NCI-H774 (cell line): ENCODE data around the gene KLHL9.
A peak's percentile ranks its signal among the peaks of the same experiment; 100 is the strongest.
"Not testable (repeated sequence)": the region's sequence is repeated elsewhere in the genome, so short reads cannot be mapped to it uniquely, and the experiment has no call there.

Source experiments
- DNase-seq: peaks from one replicate; lab custom pipeline; 2025; lab: John Stamatoyannopoulos, UW

Gene KLHL9, protein sequence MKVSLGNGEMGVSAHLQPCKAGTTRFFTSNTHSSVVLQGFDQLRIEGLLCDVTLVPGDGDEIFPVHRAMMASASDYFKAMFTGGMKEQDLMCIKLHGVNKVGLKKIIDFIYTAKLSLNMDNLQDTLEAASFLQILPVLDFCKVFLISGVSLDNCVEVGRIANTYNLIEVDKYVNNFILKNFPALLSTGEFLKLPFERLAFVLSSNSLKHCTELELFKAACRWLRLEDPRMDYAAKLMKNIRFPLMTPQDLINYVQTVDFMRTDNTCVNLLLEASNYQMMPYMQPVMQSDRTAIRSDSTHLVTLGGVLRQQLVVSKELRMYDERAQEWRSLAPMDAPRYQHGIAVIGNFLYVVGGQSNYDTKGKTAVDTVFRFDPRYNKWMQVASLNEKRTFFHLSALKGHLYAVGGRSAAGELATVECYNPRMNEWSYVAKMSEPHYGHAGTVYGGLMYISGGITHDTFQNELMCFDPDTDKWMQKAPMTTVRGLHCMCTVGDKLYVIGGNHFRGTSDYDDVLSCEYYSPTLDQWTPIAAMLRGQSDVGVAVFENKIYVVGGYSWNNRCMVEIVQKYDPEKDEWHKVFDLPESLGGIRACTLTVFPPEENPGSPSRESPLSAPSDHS

GRCh38 chr9:21334701-21335632 is at the start of gene KLHL9:
Gene KLHL9, minus strand, starts transcription at chr9:21335404. Its CDS starts 545 bp downstream, at chr9:21334859.
- DNase-seq, result peak; percentile 92

DNA sequence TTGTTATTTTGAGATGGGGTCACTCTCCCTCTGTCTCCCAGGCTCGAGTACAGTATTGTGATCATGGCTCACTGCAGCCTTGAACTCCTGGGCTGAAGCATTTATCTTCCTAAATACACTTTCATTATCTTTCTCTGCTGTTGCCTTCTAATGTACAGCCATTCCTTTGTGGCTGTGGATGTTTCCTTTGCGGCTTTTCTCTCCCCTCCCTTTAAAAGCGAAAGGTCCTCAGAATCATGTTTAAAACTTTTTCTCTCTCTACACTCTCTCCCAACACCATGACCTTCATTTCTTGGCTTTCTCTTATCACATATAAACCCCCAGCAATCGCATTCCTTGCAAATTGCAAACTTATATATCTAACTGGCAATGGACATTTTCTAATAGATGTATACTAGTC is 48.4 kb upstream of the KLHL9 start:
- DNase-seq, result no peak

DNA sequence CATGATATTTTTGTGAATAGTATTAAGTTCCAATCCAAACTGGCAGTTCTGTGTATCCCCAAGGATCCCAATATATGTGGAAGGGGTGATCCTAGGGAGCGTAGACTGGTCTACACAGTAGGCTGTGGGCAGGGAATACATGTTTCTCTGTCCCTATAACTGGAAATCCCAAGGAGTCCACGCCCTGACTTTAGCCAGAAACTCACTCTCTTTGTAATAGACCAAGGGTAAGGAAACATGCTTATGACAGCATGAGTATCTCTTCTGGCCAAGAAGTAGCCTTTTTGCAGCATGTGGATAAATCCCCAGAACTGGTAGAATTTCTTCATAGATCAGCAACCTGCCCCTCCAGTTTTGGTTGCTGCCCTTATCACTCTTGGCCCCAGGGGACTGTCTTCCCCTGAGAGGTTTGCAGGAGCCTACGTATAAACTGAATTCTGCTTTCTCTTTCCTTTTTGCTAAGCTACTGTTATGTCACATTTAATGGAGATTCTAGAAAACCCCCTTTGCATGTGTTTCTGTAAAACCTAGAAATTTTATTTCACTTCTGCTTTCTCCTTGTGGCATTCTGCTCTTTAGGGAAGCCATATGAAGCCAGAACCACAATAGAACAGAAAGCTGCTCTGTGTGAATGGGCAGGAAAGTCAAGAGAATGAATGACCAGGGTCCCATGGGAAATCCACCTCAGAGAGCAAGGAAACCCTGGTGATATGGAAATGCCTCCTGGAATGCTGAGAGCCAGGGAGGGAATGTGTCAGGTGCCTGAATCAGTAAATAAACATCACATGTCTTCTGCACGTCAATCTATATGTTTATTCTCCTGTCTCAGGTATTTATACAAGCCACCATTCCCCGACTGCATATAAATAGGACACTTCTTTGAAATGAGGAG is 46.5 kb upstream of the KLHL9 start:
- no peak for DNase-seq

- not testable (repeated sequence) for DNase-seq
These were observed 36.3 kb upstream of the KLHL9 start for GRCh38 chr9:21371467-21371866.

DNA sequence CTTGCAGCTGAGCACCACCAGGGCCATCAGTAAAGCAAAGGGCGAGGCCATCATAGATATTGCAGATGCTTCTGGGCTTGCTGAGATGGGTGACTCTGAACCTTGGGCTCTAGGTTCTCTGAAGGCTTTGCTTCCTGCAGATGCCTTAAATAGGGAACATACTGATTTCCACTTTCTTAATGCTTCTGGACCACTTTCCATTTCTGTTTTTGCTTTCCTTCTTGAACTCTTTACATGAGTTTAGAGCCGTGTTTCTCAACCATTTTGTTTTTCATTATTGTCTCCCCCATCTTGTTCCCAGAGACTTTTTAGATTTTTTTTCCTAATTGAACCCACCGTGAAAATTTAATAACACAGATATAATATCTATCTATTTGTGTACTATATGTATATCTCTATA is 32.8 kb upstream of the KLHL9 start, which contains the start of gene IFNA13:
TSS of gene IFNA13 (minus strand) at position 101 of the 400 bp plus-strand sequence. CDS start at position 54, 47 bp downstream.
- no peak for DNase-seq

DNA sequence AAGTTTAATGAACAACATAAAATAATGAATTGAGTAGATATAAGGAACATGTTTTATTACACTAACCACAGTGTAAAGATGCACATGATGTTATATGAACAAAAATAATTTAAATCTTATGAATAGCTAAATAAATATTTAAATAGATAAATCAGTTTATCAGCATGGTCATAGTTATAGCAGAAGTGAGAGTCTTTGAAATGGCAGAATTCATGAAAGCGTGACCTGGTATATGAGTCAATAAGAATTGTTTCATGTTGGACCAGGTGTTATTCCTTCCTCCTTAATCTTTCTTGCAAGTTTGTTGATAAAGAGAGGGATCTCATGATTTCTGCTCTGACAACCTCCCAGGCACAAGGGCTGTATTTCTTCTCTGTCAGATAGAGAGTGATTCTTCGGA is 32.0 kb upstream of the KLHL9 start:
- not testable (repeated sequence) for DNase-seq

DNA sequence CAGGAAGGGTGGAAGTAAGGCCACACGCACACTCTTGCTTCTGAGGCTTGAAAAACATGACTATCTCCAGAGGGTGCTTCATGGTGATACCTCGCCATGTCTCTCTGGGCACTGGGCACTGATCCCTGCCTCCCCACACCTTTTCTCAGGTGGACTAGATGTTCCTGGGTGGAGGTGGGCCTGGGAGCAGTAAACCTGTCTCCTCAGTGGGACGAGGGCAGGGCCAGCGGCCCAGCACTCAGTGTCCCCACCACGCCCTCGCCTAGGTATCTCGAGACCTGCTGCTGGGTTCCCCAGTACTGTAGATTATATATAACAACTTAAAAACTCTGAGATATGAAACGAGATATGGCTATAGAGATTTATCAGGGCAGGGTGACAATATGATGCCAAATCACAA is 27.1 kb upstream of the KLHL9 start:
- no peak for DNase-seq

DNA sequence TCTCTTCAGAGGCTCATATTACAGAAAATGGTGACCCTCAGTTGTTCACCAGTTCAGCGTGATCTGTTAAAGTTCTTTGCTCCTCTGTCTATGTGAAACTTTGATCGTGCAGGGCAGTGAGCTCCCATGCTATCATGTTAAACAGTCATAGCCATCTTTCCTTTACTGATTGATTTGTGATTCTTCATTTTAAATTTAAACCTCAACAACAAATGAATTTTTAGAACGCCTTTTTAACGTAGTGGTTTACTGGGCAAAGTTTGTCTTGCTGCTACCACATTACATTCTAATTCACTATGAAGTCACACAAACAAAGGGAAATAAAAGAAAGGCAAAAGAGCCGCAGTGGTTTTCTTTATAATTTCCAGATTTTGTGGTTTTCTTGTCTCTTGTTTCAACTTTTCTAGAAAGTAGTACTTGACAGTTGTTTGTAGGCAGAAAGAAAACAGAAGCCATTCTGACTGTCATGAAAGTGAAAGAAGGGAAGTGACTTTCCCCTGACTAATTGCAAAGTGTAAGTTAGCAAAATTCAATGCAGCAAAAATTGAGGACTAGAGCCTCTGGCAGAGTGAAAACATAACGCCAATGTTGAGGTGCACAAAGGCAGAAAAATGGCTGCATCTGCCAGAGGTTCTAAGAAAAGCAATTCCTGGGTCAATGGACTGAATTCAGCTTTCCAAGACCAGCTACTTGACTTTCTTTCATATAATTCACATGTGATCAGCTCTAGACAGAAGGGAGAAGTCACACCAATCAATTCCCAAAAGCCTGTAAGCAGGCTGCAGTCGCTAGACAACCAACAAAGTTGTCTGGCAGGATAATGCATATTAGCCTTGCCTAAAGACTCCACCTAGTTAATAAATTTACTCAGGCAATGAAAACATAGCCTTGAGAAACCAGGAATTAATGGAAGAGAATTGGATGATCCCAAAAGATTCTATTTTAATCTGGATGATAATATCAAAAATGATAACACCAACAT is 22.6 kb upstream of the KLHL9 start:
- DNase-seq, result no peak

DNA sequence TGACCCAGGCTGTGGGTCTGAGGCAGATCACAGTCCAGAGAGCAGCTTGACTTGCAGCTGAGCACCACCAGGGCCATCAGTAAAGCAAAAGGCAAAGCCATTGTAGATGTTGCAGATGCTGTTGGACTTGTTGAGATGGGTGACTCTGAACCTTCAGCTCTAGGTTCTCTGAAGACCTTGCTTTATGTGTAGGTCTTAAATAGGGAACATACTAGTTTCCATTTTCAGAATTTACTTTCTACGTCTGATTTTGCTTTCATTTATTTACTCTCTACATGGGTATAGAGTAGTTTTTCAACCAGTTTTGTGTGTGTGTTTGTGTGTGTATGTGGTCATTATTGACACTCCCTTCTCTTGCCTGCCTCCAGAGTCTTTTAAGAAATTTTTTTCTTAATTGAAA is 15.6 kb upstream of the KLHL9 start, which contains the start of gene IFNA6:
TSS of gene IFNA6 (minus strand) at position 101 of the 400 bp plus-strand sequence. CDS start at position 101, 0 bp downstream.
- DNase-seq, result no peak

- no peak for DNase-seq
These were observed 13.3 kb upstream of the KLHL9 start for GRCh38 chr9:21348430-21348970.

GRCh38 chr9:21340735-21341134 is 5.5 kb upstream of the KLHL9 start:
- DNase-seq, result no peak

DNA sequence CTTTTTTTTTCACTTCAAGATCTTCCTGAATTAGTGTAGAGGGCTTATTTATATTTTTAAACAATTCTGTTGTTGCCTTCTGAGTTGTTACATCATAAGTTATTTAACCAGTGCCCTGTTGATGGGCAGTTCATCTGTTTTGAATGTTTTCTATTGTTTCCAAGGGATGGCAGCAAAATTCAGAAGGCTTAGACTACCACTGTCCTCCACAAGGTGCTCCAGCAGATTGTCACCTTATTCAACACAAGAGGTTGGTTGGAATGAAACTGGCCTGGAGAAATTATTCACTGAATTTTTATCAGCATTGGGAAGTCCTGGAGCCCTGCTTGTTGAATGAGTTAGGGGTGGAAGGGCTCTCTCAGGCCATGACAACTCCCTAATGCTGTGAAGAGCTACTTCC is 1.3 kb upstream of the KLHL9 start:
- no peak for DNase-seq

GRCh38 chr9:21333226-21333625 is 2.0 kb downstream of the KLHL9 start:
- DNase-seq, result no peak

GRCh38 chr9:21331676-21332402 is 3.4 kb downstream of the KLHL9 start:
- DNase-seq, result no peak

DNA sequence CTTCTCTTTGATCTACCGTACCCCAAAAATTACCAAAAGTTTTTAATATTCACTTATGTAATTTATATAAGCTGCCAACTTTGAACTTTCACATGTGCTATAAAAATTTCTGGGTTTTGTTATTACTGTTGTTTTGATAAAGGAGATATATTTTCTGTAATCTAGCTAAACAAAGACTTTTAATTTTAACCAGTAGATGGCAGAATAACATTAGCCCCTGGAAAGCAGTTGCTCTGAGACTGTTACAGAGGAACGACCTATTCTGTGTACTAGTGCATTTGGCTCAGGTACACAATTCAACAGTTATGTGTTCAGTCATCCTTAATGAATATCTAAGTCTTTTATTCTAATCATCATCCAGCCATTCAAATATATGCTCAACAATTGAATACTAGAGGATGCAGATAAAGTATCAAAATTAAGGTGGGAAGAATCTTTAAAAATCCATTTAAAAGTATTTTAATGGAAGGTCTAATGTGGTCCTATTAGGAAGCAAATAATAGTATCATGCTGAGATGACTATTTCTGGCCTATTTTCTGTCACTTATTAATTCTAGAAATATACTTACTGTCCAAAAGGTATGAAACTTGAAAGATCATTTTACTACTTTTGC is 8.6 kb downstream of the KLHL9 start:
- peak; percentile 49 for DNase-seq

GRCh38 chr9:21324047-21324446 is 11.2 kb downstream of the KLHL9 start:
- DNase-seq, result no peak

GRCh38 chr9:21322911-21323461 is 12.2 kb downstream of the KLHL9 start:
- no peak for DNase-seq

- no peak for DNase-seq
These were observed 14.7 kb downstream of the KLHL9 start for GRCh38 chr9:21320465-21320864.
